ENCODE data around the gene APOA4. TPM values are rescaled to one million over a fixed set of nuclear protein-coding genes. Genes with fewer than 3 reads are reported as not detected.

Gene APOA4
- total RNA-seq, 2 donors from 2014 or later, result 0.35 to 0.38 TPM

DNA sequence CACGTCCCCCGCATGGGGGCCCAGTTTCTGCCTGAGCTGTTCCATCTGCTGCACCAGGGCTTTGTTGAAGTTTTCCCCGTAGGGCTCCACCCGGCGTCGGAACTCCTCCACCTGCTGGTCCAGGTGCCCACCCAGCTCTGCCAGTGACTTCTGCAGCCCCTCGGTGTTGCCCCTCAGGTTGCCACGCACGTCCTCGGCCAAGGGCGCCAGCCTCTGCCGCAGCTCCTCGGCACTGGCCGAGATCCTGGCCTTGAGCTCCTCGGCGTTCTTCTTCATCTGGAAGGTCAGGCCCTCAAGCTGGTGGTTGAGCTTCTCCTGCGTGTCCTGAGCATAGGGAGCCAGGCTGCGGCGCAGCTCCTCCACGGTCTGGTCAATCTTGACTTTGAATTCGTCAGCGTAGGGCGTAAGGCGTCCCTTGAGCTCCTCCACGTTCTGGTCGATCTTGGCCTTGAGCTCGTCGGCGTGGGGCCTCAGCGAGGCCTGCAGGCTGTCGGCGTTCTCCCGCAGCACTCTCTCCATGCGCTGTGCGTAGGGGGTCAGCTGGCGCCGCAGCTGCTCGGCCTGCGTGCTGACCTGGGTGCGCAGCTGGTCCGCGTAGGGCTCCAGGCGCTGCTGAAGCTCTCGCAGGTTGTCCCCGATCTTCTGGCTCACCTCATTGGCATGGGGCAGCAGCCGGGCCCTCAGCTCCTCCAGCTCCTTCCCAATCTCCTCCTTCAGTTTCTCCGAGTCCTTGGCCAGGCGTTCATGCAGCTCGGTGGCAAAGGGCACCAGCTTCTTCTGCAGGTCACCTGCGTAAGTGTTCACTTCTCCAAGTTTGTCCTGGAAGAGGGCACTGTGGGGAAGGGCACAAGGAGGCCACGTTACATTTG is 1.8 kb downstream of the APOA4 start:
- H3K36me3 Mint-ChIP-seq (ENCODE audit: low read depth), result no peaks in the 10 kb centered on the region
- TF ChIP-seq, protein P1, sequence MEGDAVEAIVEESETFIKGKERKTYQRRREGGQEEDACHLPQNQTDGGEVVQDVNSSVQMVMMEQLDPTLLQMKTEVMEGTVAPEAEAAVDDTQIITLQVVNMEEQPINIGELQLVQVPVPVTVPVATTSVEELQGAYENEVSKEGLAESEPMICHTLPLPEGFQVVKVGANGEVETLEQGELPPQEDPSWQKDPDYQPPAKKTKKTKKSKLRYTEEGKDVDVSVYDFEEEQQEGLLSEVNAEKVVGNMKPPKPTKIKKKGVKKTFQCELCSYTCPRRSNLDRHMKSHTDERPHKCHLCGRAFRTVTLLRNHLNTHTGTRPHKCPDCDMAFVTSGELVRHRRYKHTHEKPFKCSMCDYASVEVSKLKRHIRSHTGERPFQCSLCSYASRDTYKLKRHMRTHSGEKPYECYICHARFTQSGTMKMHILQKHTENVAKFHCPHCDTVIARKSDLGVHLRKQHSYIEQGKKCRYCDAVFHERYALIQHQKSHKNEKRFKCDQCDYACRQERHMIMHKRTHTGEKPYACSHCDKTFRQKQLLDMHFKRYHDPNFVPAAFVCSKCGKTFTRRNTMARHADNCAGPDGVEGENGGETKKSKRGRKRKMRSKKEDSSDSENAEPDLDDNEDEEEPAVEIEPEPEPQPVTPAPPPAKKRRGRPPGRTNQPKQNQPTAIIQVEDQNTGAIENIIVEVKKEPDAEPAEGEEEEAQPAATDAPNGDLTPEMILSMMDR (conservative IDR thresholded peaks at IDR 0.05), result no peak
- no peaks in the 10 kb centered on the region for H3K9me3 ChIP-seq (ENCODE audit: control insufficient read depth, low read length)
- DNase-seq, result no peak
- H3K9me3 Mint-ChIP-seq, result no peaks in the 10 kb centered on the region
- no peak overlapping the region for H3K27ac ChIP-seq (ENCODE audit: low read depth, low read length)
- H3K4me3 ChIP-seq (ENCODE audit: low read length), result no peak overlapping the region
- no peak overlapping the region for H3K4me3 Mint-ChIP-seq
- H3K4me1 Mint-ChIP-seq, result peaks cover 8% of the 10 kb centered on the region
- no peaks in the 10 kb centered on the region for H3K36me3 ChIP-seq (ENCODE audit: control insufficient read depth, insufficient read depth, low read length)
- 94% methylated on average over 39 to 51 of the region's 51 CpGs for WGBS, 2 experiments (ENCODE audit: insufficient coverage in 1 of 2, insufficient read length in 1 of 2)
- no peak overlapping the region for H3K9ac ChIP-seq (ENCODE audit: extremely low read depth, low read length, poor library complexity, severe bottlenecking)
- no peaks in the 10 kb centered on the region for H3K27me3 ChIP-seq (ENCODE audit: control insufficient read depth, insufficient read depth, low read length, poor library complexity, severe bottlenecking)
- H3K4me1 ChIP-seq (ENCODE audit: control insufficient read depth, insufficient read depth, low read length), result peaks cover 13% of the 10 kb centered on the region
- H3K27me3 Mint-ChIP-seq (ENCODE audit: insufficient read depth), result peaks cover 2% of the 10 kb centered on the region
- H3K27ac Mint-ChIP-seq, result no peak overlapping the region

DNA sequence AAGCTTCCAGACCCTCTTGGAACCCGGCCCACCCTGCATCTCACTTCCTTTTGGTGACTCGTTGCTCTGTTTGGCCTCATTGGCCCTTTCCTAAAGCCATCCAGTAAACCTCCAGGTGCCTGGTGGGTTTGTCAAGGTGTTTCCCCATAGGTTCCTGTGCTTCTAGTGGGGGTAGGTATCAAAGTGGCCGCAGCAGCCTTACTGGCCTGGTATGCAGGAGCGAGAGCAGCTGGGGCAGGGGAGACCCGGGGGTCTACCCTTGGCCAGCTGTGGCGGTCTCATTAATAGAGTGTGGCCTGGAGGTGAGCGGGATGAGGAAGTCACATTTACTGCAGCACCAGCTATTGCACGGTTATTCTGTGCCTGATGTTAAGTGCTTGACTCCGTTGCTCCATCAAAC is 4.1 kb downstream of the APOA4 start:
- H3K9me3 Mint-ChIP-seq, result no peaks in the 10 kb centered on the region
- Histone ChIP-seq H3K4me3 (ENCODE audit: low read length) (no peak overlapping the region), H3K4me1 (ENCODE audit: control insufficient read depth, insufficient read depth, low read length) (peaks cover 16% of the 10 kb centered on the region), H3K9ac (ENCODE audit: extremely low read depth, low read length, poor library complexity, severe bottlenecking) (no peak overlapping the region), H3K27me3 (ENCODE audit: control insufficient read depth, insufficient read depth, low read length, poor library complexity, severe bottlenecking) (no peaks in the 10 kb centered on the region), H3K27ac (ENCODE audit: low read depth, low read length) (no peak overlapping the region), H3K9me3 (ENCODE audit: control insufficient read depth, low read length) (no peaks in the 10 kb centered on the region), H3K36me3 (ENCODE audit: control insufficient read depth, insufficient read depth, low read length) (no peaks in the 10 kb centered on the region)
- no peaks in the 10 kb centered on the region for H3K36me3 Mint-ChIP-seq (ENCODE audit: low read depth)
- DNase-seq, result peak; percentile 40
- WGBS, 2 experiments (ENCODE audit: insufficient coverage in 1 of 2, insufficient read length in 1 of 2), result 91 to 94% methylated on average over 7 to 9 of the region's 9 CpGs
- no peak overlapping the region for H3K4me3 Mint-ChIP-seq
- peaks cover 8% of the 10 kb centered on the region for H3K4me1 Mint-ChIP-seq
- H3K27me3 Mint-ChIP-seq (ENCODE audit: insufficient read depth), result peaks cover 2% of the 10 kb centered on the region
- TF ChIP-seq, protein P1 (conservative IDR thresholded peaks at IDR 0.05), result no peak
- H3K27ac Mint-ChIP-seq, result no peak overlapping the region

DNA sequence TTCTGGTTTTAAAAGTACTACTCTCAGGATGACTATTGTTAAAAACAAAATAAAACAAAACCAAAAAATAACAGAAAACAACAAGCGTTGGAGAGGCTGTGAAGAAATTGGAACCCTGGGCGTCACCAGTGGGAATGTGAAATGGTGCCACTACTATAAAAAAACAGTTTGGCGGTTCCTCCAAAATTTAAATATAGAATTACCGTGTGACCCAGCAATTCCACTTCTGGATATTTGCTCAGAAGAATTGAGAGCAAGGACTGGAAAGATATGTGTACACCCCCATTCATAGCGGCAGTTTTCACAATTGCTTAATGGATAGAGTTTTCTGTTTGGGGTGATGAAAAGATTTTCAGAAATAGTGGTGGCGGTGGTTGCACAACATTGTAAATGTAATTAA is 8.6 kb downstream of the APOA4 start:
- Mint-ChIP-seq H3K4me3 (no peak overlapping the region), H3K36me3 (ENCODE audit: low read depth) (no peaks in the 10 kb centered on the region), H3K4me1 (peaks cover 11% of the 10 kb centered on the region), H3K27me3 (ENCODE audit: insufficient read depth) (no peaks in the 10 kb centered on the region), H3K9me3 (no peaks in the 10 kb centered on the region), H3K27ac (no peak overlapping the region)
- Histone ChIP-seq H3K9me3 (ENCODE audit: control insufficient read depth, low read length) (peaks cover 5% of the 10 kb centered on the region), H3K27me3 (ENCODE audit: control insufficient read depth, insufficient read depth, low read length, poor library complexity, severe bottlenecking) (no peaks in the 10 kb centered on the region), H3K4me3 (ENCODE audit: low read length) (no peak overlapping the region), H3K4me1 (ENCODE audit: control insufficient read depth, insufficient read depth, low read length) (peaks cover 6% of the 10 kb centered on the region), H3K9ac (ENCODE audit: extremely low read depth, low read length, poor library complexity, severe bottlenecking) (no peak overlapping the region), H3K36me3 (ENCODE audit: control insufficient read depth, insufficient read depth, low read length) (no peaks in the 10 kb centered on the region), H3K27ac (ENCODE audit: low read depth, low read length) (no peak overlapping the region)
- 93 to 95% methylated on average over 3 to 5 of the region's 6 CpGs for WGBS, 2 experiments (ENCODE audit: insufficient coverage in 1 of 2, insufficient read length in 1 of 2)
- TF ChIP-seq, protein P1 (conservative IDR thresholded peaks at IDR 0.05), result no peak
- DNase-seq, result no peak
